Hepatocyte (in vitro differentiated cells): ENCODE results near the gene TP63. TPM values are rescaled to one million over a fixed set of nuclear protein-coding genes. Genes with fewer than 3 reads are reported as not detected.

ENCODE experiments used
- DNase-seq: peaks from one replicate; pipeline ENCODE4 v3.0.0-alpha.2; 2016; ENCODE audit warnings: low spot score
- H2AFZ ChIP-seq: fragments of 200-600 bp; sonication (generic); 2 replicates; pipeline ENCODE4 v1.6.0; 2016; ENCODE audit warnings: antibody characterized with exemption, mild to moderate bottlenecking
- H3K27ac ChIP-seq: fragments of 200-600 bp; sonication (generic); 2 replicates; pipeline ENCODE4 v1.5.1; 2016; ENCODE audit warnings: mild to moderate bottlenecking
- H3K27me3 ChIP-seq: fragments of 200-600 bp; sonication (generic); 2 replicates; pipeline ENCODE4 v1.6.1; 2016
- H3K36me3 ChIP-seq: fragments of 200-600 bp; sonication (generic); replicated peaks from 2 replicates; pipeline ENCODE4 v1.5.1; 2016; ENCODE audit warnings: low read depth; ENCODE audit not compliant: insufficient read depth
- H3K4me1 ChIP-seq: fragments of 200-600 bp; sonication (generic); 2 replicates; pipeline ENCODE4 v1.5.1; 2016; ENCODE audit warnings: mild to moderate bottlenecking, moderate library complexity; ENCODE audit not compliant: insufficient read depth
- H3K4me2 ChIP-seq: fragments of 200-600 bp; sonication (generic); 2 replicates; pipeline ENCODE4 v1.6.0; 2016
- H3K4me3 ChIP-seq: fragments of 200-600 bp; sonication (generic); 2 replicates; pipeline ENCODE4 v1.5.1; 2016; ENCODE audit warnings: mild to moderate bottlenecking
- H3K79me2 ChIP-seq: fragments of 200-600 bp; sonication (generic); 2 replicates; pipeline ENCODE4 v1.6.0; 2017; ENCODE audit warnings: mild to moderate bottlenecking
- H3K9me2 ChIP-seq: fragments of 200-600 bp; sonication (generic); replicated peaks from 2 replicates; pipeline ENCODE4 v1.6.0; 2017; ENCODE audit warnings: mild to moderate bottlenecking; ENCODE audit not compliant: insufficient read depth
- H3K9me3 ChIP-seq: fragments of 200-600 bp; sonication (generic); 2 replicates; pipeline ENCODE4 v1.5.1; 2016; ENCODE audit warnings: low read depth, mild to moderate bottlenecking
- H4K20me1 ChIP-seq: fragments of 200-600 bp; sonication (generic); 2 replicates; pipeline ENCODE4 v1.6.0; 2016; ENCODE audit warnings: mild to moderate bottlenecking; ENCODE audit not compliant: insufficient read depth, poor library complexity, severe bottlenecking
- EZH2 ChIP-seq: fragments of 200-600 bp; sonication (generic); IDR thresholded peaks from 2 replicates; pipeline ENCODE4 v1.6.1; 2016; ENCODE audit warnings: antibody characterized with exemption, mild to moderate bottlenecking, borderline replicate concordance
- EZH2phosphoT487 ChIP-seq: fragments of 200-600 bp; sonication (generic); IDR thresholded peaks from one replicate; pipeline ENCODE4 v1.6.1; 2018; ENCODE audit warnings: antibody characterized with exemption, mild to moderate bottlenecking, low read depth, moderate library complexity; ENCODE audit not compliant: unreplicated experiment, severe bottlenecking
- WGBS: methylation state at CpG from one replicate; pipeline ENCODE4 v1.1.6; 2016; ENCODE audit warnings: low lambda C conversion rate; ENCODE audit errors: missing lambda C conversion rate; 5-methylcytosine and 5-hydroxymethylcytosine counted together
- polyA plus RNA-seq: library from polyadenylated mRNA; unstranded; fragments of >200 nt; fragmentation: Nextera tagmentation; extraction: Ambion mirVana; gene quantifications from 2 replicates; pipeline ENCODE4 v1.2.1, GENCODE V29; 2016
- total RNA-seq: library from RNA; depleted of rRNA; stranded (reverse); fragments of >200 nt; gene quantifications from 2 replicates; pipeline ENCODE4 v1.2.3, GENCODE V29; 2014
- TF ChIP-seq, protein P1 (sequence below): fragments of 200-600 bp; sonication (generic); IDR thresholded peaks from 2 replicates; pipeline ENCODE4 v1.5.1; 2016; ENCODE audit warnings: antibody characterized with exemption, mild to moderate bottlenecking; ENCODE audit not compliant: poor library complexity

Gene TP63
- total and polyA plus RNA-seq, 2 experiments from 2014 or later = 1.9 to 2.4 TPM

DNA sequence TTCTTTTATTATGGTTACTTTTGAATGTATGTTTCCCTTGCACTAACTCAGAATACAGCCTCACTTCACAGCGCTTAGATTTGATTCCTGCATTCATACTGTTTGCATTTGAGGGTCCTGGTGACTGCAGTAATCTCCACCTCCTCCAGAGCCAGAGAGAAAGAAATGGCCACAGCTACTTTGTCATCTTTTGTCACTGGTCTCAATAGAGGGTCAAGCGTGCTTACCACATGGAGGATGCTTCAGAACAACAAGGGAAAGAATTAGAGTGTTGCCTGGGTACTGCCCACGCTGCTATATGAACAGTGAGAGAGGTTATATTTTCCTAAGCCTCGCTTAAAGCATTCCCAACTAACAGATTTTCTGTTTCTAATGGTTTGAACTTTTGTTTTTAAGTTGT lies 190.1 kb downstream of the TP63 start:
- H3K4me3 ChIP-seq = no peak overlapping the region
- no peaks in the 10 kb centered on the region for H3K9me3 ChIP-seq
- H3K27me3 ChIP-seq = no peaks in the 10 kb centered on the region
- 62% methylated on average over 4 of the region's 4 CpGs for WGBS
- no peak overlapping the region for H3K27ac ChIP-seq
- no peaks in the 10 kb centered on the region for H3K9me2 ChIP-seq
- H3K4me2 ChIP-seq = no peak overlapping the region
- H2AFZ ChIP-seq = no peak overlapping the region
- TF ChIP-seq EZH2 = no peak
- TF ChIP-seq EZH2phosphoT487 = no peak
- TF ChIP-seq, protein P1, sequence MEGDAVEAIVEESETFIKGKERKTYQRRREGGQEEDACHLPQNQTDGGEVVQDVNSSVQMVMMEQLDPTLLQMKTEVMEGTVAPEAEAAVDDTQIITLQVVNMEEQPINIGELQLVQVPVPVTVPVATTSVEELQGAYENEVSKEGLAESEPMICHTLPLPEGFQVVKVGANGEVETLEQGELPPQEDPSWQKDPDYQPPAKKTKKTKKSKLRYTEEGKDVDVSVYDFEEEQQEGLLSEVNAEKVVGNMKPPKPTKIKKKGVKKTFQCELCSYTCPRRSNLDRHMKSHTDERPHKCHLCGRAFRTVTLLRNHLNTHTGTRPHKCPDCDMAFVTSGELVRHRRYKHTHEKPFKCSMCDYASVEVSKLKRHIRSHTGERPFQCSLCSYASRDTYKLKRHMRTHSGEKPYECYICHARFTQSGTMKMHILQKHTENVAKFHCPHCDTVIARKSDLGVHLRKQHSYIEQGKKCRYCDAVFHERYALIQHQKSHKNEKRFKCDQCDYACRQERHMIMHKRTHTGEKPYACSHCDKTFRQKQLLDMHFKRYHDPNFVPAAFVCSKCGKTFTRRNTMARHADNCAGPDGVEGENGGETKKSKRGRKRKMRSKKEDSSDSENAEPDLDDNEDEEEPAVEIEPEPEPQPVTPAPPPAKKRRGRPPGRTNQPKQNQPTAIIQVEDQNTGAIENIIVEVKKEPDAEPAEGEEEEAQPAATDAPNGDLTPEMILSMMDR = no peak
- H3K36me3 ChIP-seq = no peaks in the 10 kb centered on the region
- no peaks in the 10 kb centered on the region for H3K79me2 ChIP-seq
- no peak for DNase-seq
- H4K20me1 ChIP-seq = no peaks in the 10 kb centered on the region
- H3K4me1 ChIP-seq = no peaks in the 10 kb centered on the region

DNA sequence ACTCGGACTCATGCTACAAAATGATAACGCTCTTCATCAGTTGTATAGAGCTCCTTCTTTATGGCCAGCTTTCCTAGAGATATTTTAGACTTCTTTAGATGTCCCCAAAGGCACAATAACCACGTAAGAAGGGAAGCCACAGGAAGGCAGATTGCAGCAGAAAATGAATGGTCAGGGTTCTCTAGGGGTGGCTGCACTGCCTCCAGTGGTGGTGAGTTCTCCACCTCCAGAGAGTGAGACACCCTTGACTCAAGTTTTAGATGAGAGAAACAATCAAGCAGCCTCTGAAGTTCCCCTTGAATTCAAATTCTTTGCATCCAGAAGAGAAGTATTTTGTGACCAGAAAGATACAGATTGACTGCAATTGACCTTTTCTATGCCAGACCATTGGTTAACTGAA lies 191.5 kb downstream of the TP63 start:
- no peaks in the 10 kb centered on the region for H3K27me3 ChIP-seq
- no peaks in the 10 kb centered on the region for H3K36me3 ChIP-seq
- no peaks in the 10 kb centered on the region for H3K9me2 ChIP-seq
- H2AFZ ChIP-seq = no peak overlapping the region
- no peak for TF ChIP-seq EZH2
- TF ChIP-seq, protein P1 = no peak
- no peak for TF ChIP-seq EZH2phosphoT487
- no peaks in the 10 kb centered on the region for H3K4me1 ChIP-seq
- no peak overlapping the region for H3K4me3 ChIP-seq
- H3K9me3 ChIP-seq = no peaks in the 10 kb centered on the region
- WGBS = 75% methylated on average over 3 of the region's 3 CpGs
- DNase-seq = no peak
- H3K79me2 ChIP-seq = no peaks in the 10 kb centered on the region
- H3K4me2 ChIP-seq = no peak overlapping the region
- H3K27ac ChIP-seq = no peak overlapping the region
- H4K20me1 ChIP-seq = no peaks in the 10 kb centered on the region

- Histone ChIP-seq H3K79me2 (no peaks in the 10 kb centered on the region), H3K4me3 (no peak overlapping the region), H3K4me1 (no peaks in the 10 kb centered on the region), H3K27ac (peak overlapping the region; percentile 47), H3K4me2 (no peak overlapping the region), H3K36me3 (no peaks in the 10 kb centered on the region), H3K9me3 (no peaks in the 10 kb centered on the region), H3K9me2 (no peaks in the 10 kb centered on the region), H4K20me1 (no peaks in the 10 kb centered on the region), H2AFZ (no peak overlapping the region), H3K27me3 (no peaks in the 10 kb centered on the region)
- peak; percentile 32 for DNase-seq
- WGBS = 41% methylated on average over 5 of the region's 5 CpGs
- TF ChIP-seq EZH2phosphoT487 (no peak), EZH2 (no peak)
- TF ChIP-seq, protein P1 = no peak
Observed at GRCh38 chr3:189824629-189825312, 193.6 kb downstream of the TP63 start.
